Activated B cell treated with CpG ODN at 0.5 μM for 24 hours (primary cell): Measurements from ENCODE around the gene GLYAT. TPM values are rescaled to one million over a fixed set of nuclear protein-coding genes. Genes with fewer than 3 reads are reported as not detected.
A peak's percentile ranks its signal among the peaks of the same experiment; 100 is the strongest.

ENCODE experiments used
- ATAC-seq: fragments of 200-7000 bp; cut with Tn5 transposase; one replicate; pipeline ENCODE4 v1.10.0; 2021; ENCODE audit warnings: low read depth, mild to moderate bottlenecking, moderate library complexity
- CTCF ChIA-PET: fragments of 350-600 bp; sonication (Branson Sonifier 250); formaldehyde crosslinking; loops from one replicate; lab custom pipeline; 2021; ENCODE audit warnings: antibody characterized with exemption; lab: Charles Lee
- POLR2A ChIA-PET: fragments of 350-600 bp; sonication (Branson Sonifier 250); formaldehyde crosslinking; loops from one replicate; lab custom pipeline; 2021; ENCODE audit warnings: antibody characterized with exemption; lab: Charles Lee
- DNase-seq: peaks from one replicate; pipeline ENCODE4 v3.0.0; 2022
- H3K27ac Mint-ChIP-seq: one replicate; pipeline ENCODE4 v1.8.0; 2020; ENCODE audit warnings: mixed read lengths
- H3K27me3 Mint-ChIP-seq: one replicate; pipeline ENCODE4 v1.8.0; 2021; ENCODE audit warnings: mixed read lengths
- H3K36me3 Mint-ChIP-seq: one replicate; pipeline ENCODE4 v1.8.0; 2021; ENCODE audit warnings: low read depth, mixed read lengths
- H3K4me1 Mint-ChIP-seq: one replicate; pipeline ENCODE4 v1.8.0; 2021; ENCODE audit warnings: mixed read lengths
- H3K4me3 Mint-ChIP-seq: one replicate; pipeline ENCODE4 v1.8.0; 2020; ENCODE audit warnings: mild to moderate bottlenecking, mixed read lengths
- H3K9me3 Mint-ChIP-seq: one replicate; pipeline ENCODE4 v1.8.0; 2020; ENCODE audit warnings: mixed read lengths
- CTCF ChIP-seq: fragments of 200-600 bp; IDR thresholded peaks from one replicate; pipeline ENCODE4 v1.8.0; 2022; ENCODE audit warnings: antibody characterized with exemption, mild to moderate bottlenecking
- intact Hi-C: fragments of 100-400 bp; cut with micrococcal nuclease; formaldehyde crosslinking; loops from one replicate; pipeline ENCODE4 v1.15.1; 2024
- total RNA-seq: library from RNA; stranded (reverse); gene quantifications from 2 replicates; pipeline ENCODE4 v1.2.3, GENCODE V29; 2022

GLYAT gene
- total RNA-seq, 1 donor from 2014 or later: not detected

- H3K9me3 Mint-ChIP-seq: no peaks in the 10 kb centered on the region
- DNase-seq (no peak), ATAC-seq (no peak)
- no peak overlapping the region for H3K4me3 Mint-ChIP-seq
- POLR2A ChIA-PET: no interaction called here
- CTCF ChIA-PET: interaction anchor here (0.9 to 2.8 kb wide), 11 partner anchors 8 to 481 kb away, joined by 3 to 12 read pairs (median 8); no protein-coding TSS in a partner anchor
- intact Hi-C loops: loop anchor here (5.0 to 10.0 kb wide), 2 partner anchors 111 to 248 kb away; no protein-coding TSS in a partner anchor
- no peak overlapping the region for H3K27ac Mint-ChIP-seq
- H3K4me1 Mint-ChIP-seq: no peaks in the 10 kb centered on the region
- H3K27me3 Mint-ChIP-seq: peaks cover 10% of the 10 kb centered on the region
- no peaks in the 10 kb centered on the region for H3K36me3 Mint-ChIP-seq
- no peak for TF ChIP-seq CTCF
These were observed 55.1 kb downstream of the GLYAT start for GRCh38 chr11:58676563-58677135.

- intact Hi-C loops: loop anchor here (1.0 to 10.0 kb wide), 8 partner anchors 21 to 1329 kb away; no protein-coding TSS in a partner anchor
- H3K27ac Mint-ChIP-seq: no peak overlapping the region
- ChIA-PET CTCF (interaction anchor here (1.0 to 2.8 kb wide), 6 partner anchors 10 to 482 kb away, joined by 3 to 12 read pairs (median 8); no protein-coding TSS in a partner anchor), POLR2A (interaction anchor here (1.0 kb wide), 1 partner anchor 151 kb away, joined by 3 read pairs; no protein-coding TSS in a partner anchor)
- H3K4me3 Mint-ChIP-seq: no peak overlapping the region
- H3K27me3 Mint-ChIP-seq: peaks cover 3% of the 10 kb centered on the region
- DNase-seq: peak; percentile 67
- H3K9me3 Mint-ChIP-seq: no peaks in the 10 kb centered on the region
- no peaks in the 10 kb centered on the region for H3K4me1 Mint-ChIP-seq
- ATAC-seq: peak; percentile 80
- TF ChIP-seq CTCF: peak; percentile 59
- no peaks in the 10 kb centered on the region for H3K36me3 Mint-ChIP-seq
These were observed 56.2 kb downstream of the GLYAT start for GRCh38 chr11:58675334-58676155.

- DNase-seq: no peak
- intact Hi-C loops: loop anchor here (1.0 to 10.0 kb wide), 8 partner anchors 20 to 1328 kb away; no protein-coding TSS in a partner anchor
- POLR2A ChIA-PET: interaction anchor here (1.0 kb wide), 1 partner anchor 150 kb away, joined by 3 read pairs; no protein-coding TSS in a partner anchor
- H3K36me3 Mint-ChIP-seq: no peaks in the 10 kb centered on the region
- H3K9me3 Mint-ChIP-seq: no peaks in the 10 kb centered on the region
- no peak for ATAC-seq
- H3K27ac Mint-ChIP-seq: no peak overlapping the region
- no peak overlapping the region for H3K4me3 Mint-ChIP-seq
- H3K27me3 Mint-ChIP-seq: no peaks in the 10 kb centered on the region
- CTCF ChIA-PET: interaction anchor here (0.8 to 2.3 kb wide), 4 partner anchors 13 to 483 kb away, joined by 3 to 8 read pairs (median 3); no protein-coding TSS in a partner anchor
- TF ChIP-seq CTCF: no peak
- H3K4me1 Mint-ChIP-seq: no peaks in the 10 kb centered on the region
These were observed 57.1 kb downstream of the GLYAT start for GRCh38 chr11:58674609-58675008.

- intact Hi-C loops: loop anchor here (10.0 kb wide), 1 partner anchor 253 kb away; no protein-coding TSS in a partner anchor
- ATAC-seq (no peak), DNase-seq (no peak)
- Mint-ChIP-seq H3K4me1 (no peaks in the 10 kb centered on the region), H3K9me3 (no peaks in the 10 kb centered on the region), H3K27me3 (no peaks in the 10 kb centered on the region), H3K4me3 (no peak overlapping the region), H3K27ac (no peak overlapping the region), H3K36me3 (no peaks in the 10 kb centered on the region)
- no peak for TF ChIP-seq CTCF
- ChIA-PET CTCF (interaction anchor here (1.2 to 2.6 kb wide), 4 partner anchors 19 to 486 kb away, joined by 3 to 10 read pairs (median 8); no protein-coding TSS in a partner anchor), POLR2A (no interaction called here)
These were observed 59.6 kb downstream of the GLYAT start for GRCh38 chr11:58671983-58672633.
